ENCODE measurements around the gene DSCAML1. TPM values are rescaled to one million over a fixed set of nuclear protein-coding genes. Genes with fewer than 3 reads are reported as not detected.

The DSCAML1 gene
- polyA plus RNA-seq, 2 donors = 0.04 TPM

DNA sequence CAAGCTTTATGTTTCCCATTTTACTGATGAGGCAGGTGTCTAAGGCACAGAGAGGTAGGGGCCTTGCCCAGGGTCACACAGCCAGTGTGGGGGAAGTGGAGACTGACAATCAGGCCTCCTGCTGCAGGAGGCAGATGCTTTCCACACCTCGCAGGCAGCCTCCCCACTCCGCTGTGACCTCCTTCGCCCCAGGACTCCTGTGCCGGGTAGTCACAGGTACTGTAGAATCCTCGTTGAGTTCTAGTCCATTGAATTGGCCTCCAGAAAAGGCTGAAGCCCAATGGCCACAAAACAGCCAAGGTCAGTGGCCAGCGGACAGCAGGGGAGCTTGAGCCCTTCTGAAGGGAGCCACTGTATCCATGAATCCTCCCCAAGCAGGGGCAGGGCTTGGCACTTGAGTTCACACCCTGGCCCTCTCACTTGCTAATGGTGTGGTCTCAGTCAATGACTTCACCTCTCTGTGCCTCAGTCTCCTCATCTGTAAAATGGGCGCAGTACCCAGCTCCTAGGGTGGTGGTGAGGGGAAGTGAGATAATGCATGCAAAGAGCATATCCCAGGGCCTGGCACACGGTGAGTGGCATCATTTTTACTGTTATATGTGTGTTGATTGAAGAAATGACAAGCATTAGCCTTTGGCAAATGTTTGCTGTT lies 28.6 kb upstream of the DSCAML1 start:
- H3K36me3 ChIP-seq (ENCODE audit: control insufficient read depth in 2 of 2, insufficient read depth in 2 of 2, low read length in 1 of 2) = no peaks in the 10 kb centered on the region
- WGBS, 2 donors = 88 to 94% methylated on average over 8 of the region's 8 CpGs
- H3K27me3 ChIP-seq (ENCODE audit: control insufficient read depth in 1 of 2, insufficient read depth in 2 of 2, low read length in 2 of 2) = no peaks in the 10 kb centered on the region
- H3K27ac ChIP-seq (ENCODE audit: low read depth in 2 of 2, low read length in 1 of 2) = no peak overlapping the region
- H3K9me3 ChIP-seq (ENCODE audit: control insufficient read depth in 2 of 2, insufficient read depth in 1 of 2, low read depth in 1 of 2, low read length in 1 of 2) = no peaks in the 10 kb centered on the region
- peaks cover 3 to 8% of the 10 kb centered on the region in 2 donors for H3K4me1 ChIP-seq (ENCODE audit: control insufficient read depth in 2 of 2, insufficient read depth in 2 of 2, low read length in 1 of 2)
- no peak overlapping the region for H3K4me3 ChIP-seq (ENCODE audit: low read depth in 1 of 2, low read length in 2 of 2)

DNA sequence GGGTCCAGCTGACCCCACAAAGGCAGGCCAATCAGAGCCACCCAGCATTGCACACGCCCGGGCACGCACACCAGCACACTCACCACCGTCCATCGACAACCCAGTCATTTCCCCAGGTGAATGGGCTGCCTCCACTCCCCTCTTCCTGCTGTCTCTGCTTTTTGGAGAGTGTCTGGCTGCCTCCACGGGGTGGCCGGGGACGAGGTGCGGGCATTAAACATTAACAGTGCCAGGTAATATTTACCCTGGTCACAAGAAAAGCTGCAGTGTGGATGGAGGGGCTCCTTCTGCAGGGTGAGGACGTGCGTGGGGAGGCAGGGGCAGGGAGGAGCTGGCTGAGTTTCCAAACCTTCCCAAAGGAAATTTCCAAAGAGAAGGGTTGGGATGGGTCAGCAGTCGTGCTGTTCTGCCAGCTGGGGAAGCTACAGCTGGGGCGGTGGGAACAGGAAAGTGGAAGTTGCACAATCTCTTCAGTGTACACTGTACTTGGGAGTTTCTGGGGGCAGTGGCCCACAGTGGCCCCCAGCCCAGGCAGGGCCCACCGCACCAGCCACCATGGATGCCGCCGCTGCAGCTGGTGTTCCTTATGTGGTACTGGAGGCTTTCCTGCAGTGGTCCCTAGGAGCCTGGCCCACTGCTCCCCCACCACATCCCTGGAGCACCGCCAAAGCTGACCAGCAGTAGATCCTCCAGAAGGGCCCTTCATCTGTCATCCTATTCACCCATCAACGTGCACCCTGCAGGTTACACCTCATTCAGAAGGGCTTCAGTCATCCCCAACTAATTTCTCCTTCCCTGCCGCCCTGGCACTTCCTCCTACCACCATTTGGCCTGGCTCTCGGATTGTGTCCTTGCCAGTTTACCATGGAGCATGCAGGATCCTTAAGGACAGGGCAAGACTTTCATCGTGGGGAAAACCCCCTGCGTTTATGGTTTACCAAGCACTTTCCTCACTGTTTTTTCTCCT lies 27.8 kb upstream of the DSCAML1 start, which contains the start of gene FXYD2:
FXYD2 (minus strand) TSS at position 174 of the 967 bp plus-strand sequence; CDS start at position 108, 66 bp downstream.
- no peak within 1 kb of the TSS for H3K4me3 ChIP-seq (ENCODE audit: low read depth in 1 of 2, low read length in 2 of 2)
- 54% methylated on average over 20 to 22 of the region's 22 CpGs for WGBS, 2 donors
- peak within 1 kb of the TSS; percentile 56 to 63 for H3K27ac ChIP-seq (ENCODE audit: low read depth in 2 of 2, low read length in 1 of 2)
- H3K36me3 ChIP-seq (ENCODE audit: control insufficient read depth in 2 of 2, insufficient read depth in 2 of 2, low read length in 1 of 2) = no peaks in the 10 kb centered on the region
- no peaks in the 10 kb centered on the region for H3K27me3 ChIP-seq (ENCODE audit: control insufficient read depth in 1 of 2, insufficient read depth in 2 of 2, low read length in 2 of 2)
- peaks cover 3 to 6% of the 10 kb centered on the region in 2 donors for H3K4me1 ChIP-seq (ENCODE audit: control insufficient read depth in 2 of 2, insufficient read depth in 2 of 2, low read length in 1 of 2)
- no peaks in the 10 kb centered on the region for H3K9me3 ChIP-seq (ENCODE audit: control insufficient read depth in 2 of 2, insufficient read depth in 1 of 2, low read depth in 1 of 2, low read length in 1 of 2)

DNA sequence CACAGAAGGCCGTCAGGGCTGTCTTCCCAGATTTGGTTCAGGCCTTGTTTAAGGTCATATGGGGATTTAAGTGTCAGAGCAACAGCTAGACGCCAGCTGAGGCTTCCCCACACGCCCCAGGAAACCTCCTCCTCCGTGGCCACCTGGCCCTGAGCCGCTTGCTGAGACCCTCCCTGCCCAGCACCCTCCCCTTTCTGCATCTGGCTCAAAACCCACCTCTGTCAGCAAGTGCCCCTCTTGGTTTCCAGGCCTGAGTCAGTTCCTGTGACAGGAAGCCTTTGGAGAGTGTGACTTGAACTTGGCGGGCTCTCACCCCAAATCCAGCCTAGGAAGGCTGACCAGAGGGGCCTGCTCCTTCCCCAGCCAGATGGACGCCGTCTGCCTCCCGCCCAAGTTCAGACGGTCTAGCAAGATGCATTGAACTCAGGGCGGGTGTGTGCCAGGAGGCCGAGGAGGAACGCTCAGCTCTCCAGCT lies 27.0 kb upstream of the DSCAML1 start:
- peaks cover 3 to 4% of the 10 kb centered on the region in 2 donors for H3K4me1 ChIP-seq (ENCODE audit: control insufficient read depth in 2 of 2, insufficient read depth in 2 of 2, low read length in 1 of 2)
- H3K36me3 ChIP-seq (ENCODE audit: control insufficient read depth in 2 of 2, insufficient read depth in 2 of 2, low read length in 1 of 2) = no peaks in the 10 kb centered on the region
- no peaks in the 10 kb centered on the region for H3K27me3 ChIP-seq (ENCODE audit: control insufficient read depth in 1 of 2, insufficient read depth in 2 of 2, low read length in 2 of 2)
- 52 to 57% methylated on average over 13 of the region's 13 CpGs for WGBS, 2 donors
- peak overlapping the region; percentile 56 to 63 for H3K27ac ChIP-seq (ENCODE audit: low read depth in 2 of 2, low read length in 1 of 2)
- H3K9me3 ChIP-seq (ENCODE audit: control insufficient read depth in 2 of 2, insufficient read depth in 1 of 2, low read depth in 1 of 2, low read length in 1 of 2) = no peaks in the 10 kb centered on the region
- H3K4me3 ChIP-seq (ENCODE audit: low read depth in 1 of 2, low read length in 2 of 2) = no peak overlapping the region

DNA sequence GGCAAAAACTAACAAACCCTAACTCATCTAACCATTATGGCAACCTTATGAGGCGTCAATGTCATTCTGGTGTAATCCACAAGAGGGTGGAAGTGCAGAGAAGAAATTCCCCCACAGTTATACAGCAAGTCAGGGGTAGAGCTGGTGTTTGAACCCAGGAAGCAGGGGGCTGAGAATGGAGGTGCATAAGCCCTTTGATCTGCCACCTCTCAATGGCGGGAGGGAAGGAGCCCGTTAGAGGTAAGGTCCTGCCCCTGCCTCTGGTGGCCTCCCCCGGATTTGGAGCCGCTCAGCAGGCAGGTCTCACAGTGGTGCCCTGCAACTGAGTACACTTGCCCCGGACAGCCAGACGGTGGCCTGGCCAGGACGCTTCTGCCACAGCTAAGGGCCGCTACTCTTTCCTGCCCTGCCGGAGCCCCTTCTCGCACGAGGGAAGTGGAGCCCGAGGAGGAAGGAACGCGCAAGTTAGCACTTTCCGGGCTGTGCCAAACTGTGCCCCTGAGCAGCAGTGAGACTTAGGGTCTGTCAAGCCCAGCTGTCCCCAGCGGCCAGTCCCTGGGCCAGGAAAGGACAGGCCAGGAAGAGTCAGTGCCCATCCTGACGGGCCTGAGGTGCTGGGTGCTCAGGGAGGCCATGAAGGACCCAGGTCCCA lies 26.4 kb upstream of the DSCAML1 start:
- 63 to 66% methylated on average over 18 of the region's 18 CpGs for WGBS, 2 donors
- H3K27me3 ChIP-seq (ENCODE audit: control insufficient read depth in 1 of 2, insufficient read depth in 2 of 2, low read length in 2 of 2) = no peaks in the 10 kb centered on the region
- H3K9me3 ChIP-seq (ENCODE audit: control insufficient read depth in 2 of 2, insufficient read depth in 1 of 2, low read depth in 1 of 2, low read length in 1 of 2) = no peaks in the 10 kb centered on the region
- no peaks in the 10 kb centered on the region for H3K36me3 ChIP-seq (ENCODE audit: control insufficient read depth in 2 of 2, insufficient read depth in 2 of 2, low read length in 1 of 2)
- H3K4me3 ChIP-seq (ENCODE audit: low read depth in 1 of 2, low read length in 2 of 2) = no peak overlapping the region
- H3K27ac ChIP-seq (ENCODE audit: low read depth in 2 of 2, low read length in 1 of 2) = peak overlapping the region; percentile 56 to 63
- peaks cover 0 to 3% of the 10 kb centered on the region in 2 donors for H3K4me1 ChIP-seq (ENCODE audit: control insufficient read depth in 2 of 2, insufficient read depth in 2 of 2, low read length in 1 of 2)

DNA sequence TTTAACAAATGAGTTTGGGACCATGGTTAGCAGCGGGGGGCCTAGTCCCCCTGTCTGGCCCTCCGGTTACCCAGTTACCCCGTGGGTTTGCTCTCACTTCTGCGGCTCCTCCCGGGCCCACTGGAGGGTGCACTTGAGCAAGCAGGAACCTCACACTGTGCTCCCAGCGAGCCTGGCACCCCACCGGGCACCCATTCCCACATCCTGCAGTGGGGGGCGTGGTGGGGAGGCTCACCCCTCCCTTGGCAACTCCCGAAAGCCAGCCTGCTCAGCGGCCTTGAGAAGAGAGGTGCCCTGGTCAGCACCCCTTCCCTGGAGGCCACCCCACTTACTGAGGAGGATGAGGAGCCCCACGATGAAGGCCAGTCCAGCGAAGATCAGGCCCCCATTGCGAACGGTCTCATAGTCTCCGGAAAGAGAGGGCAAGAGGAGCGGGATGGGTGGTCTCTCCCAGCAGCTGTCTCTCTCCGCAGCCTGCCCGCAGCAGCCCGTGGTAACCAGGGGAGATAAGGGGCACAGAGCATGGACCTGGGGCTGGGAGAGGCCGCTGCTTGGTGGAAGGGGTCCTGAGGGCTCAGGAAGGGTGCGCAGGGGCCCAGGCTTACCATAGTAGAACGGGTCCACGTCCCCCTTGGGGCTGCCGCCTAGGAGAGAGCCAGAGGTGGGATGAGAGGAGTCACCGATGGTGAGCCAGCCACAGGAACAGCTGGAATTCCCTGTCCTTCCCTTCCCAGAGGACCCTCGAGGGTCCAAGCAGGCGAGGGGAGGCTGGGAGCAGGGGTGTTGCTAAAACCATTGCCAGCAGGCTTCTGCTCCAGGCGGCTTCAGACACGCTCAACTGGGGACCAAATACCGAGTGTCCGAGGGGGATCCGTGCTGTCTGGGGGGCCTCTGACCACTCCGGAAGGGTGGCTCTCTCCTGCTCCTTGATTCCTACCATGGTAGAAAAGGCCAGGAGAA lies 25.3 kb upstream of the DSCAML1 start:
- WGBS, 2 donors = 67 to 70% methylated on average over 33 of the region's 33 CpGs
- H3K36me3 ChIP-seq (ENCODE audit: control insufficient read depth in 2 of 2, insufficient read depth in 2 of 2, low read length in 1 of 2) = no peaks in the 10 kb centered on the region
- H3K27ac ChIP-seq (ENCODE audit: low read depth in 2 of 2, low read length in 1 of 2) = no peak overlapping the region
- no peak overlapping the region for H3K4me3 ChIP-seq (ENCODE audit: low read depth in 1 of 2, low read length in 2 of 2)
- no peaks in the 10 kb centered on the region for H3K9me3 ChIP-seq (ENCODE audit: control insufficient read depth in 2 of 2, insufficient read depth in 1 of 2, low read depth in 1 of 2, low read length in 1 of 2)
- peaks cover 3 to 5% of the 10 kb centered on the region in 2 donors for H3K4me1 ChIP-seq (ENCODE audit: control insufficient read depth in 2 of 2, insufficient read depth in 2 of 2, low read length in 1 of 2)
- no peaks in the 10 kb centered on the region for H3K27me3 ChIP-seq (ENCODE audit: control insufficient read depth in 1 of 2, insufficient read depth in 2 of 2, low read length in 2 of 2)

DNA sequence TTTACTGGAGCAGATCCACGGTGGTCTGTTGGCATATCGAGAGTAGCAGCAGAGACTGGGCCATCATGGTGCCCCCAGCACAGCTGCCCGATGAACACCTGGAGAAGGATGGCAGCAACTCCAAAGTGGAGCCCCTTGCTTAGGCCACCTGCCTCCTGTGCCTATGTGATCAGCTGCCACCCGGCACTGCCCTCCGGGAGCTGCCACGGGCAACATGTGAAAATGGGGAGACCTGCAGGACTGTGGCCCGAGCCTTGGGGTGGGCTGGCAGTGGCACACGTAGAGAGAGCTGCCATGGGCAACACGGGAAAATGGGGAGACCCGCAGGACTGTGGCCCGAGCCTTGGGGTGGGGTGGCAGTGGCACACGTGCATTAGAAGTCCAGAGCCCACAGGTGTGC lies 24.4 kb upstream of the DSCAML1 start:
- Histone ChIP-seq H3K4me1 (ENCODE audit: control insufficient read depth in 2 of 2, insufficient read depth in 2 of 2, low read length in 1 of 2) (peaks cover 3 to 11% of the 10 kb centered on the region in 2 donors), H3K36me3 (ENCODE audit: control insufficient read depth in 2 of 2, insufficient read depth in 2 of 2, low read length in 1 of 2) (no peaks in the 10 kb centered on the region), H3K4me3 (ENCODE audit: low read depth in 1 of 2, low read length in 2 of 2) (no peak overlapping the region), H3K27ac (ENCODE audit: low read depth in 2 of 2, low read length in 1 of 2) (no peak overlapping the region), H3K9me3 (ENCODE audit: control insufficient read depth in 2 of 2, insufficient read depth in 1 of 2, low read depth in 1 of 2, low read length in 1 of 2) (no peaks in the 10 kb centered on the region), H3K27me3 (ENCODE audit: control insufficient read depth in 1 of 2, insufficient read depth in 2 of 2, low read length in 2 of 2) (no peaks in the 10 kb centered on the region)
- WGBS, 2 donors = 72 to 85% methylated on average over 12 of the region's 12 CpGs

DNA sequence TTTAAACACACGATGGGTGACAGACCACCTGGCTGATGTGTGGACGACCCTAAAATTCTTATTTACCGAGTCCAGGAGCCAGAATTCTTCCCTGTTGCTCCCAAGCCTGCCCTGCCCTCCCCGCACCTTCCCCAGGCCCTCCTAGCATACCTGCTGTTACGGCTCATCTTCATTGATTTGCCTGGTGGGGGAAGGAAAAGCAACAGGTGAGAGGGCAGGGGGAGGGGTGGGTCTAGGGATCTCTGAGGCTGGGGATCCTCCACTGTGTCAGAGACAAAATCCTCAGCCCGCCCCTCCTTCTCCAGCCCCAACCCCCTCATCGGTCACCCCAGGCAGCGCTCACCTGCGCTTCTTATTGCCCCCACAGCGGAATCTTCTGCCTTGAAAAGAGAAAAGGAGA lies 23.5 kb upstream of the DSCAML1 start:
- 88 to 94% methylated on average over 10 of the region's 10 CpGs for WGBS, 2 donors
- Histone ChIP-seq H3K9me3 (ENCODE audit: control insufficient read depth in 2 of 2, insufficient read depth in 1 of 2, low read depth in 1 of 2, low read length in 1 of 2) (no peaks in the 10 kb centered on the region), H3K27ac (ENCODE audit: low read depth in 2 of 2, low read length in 1 of 2) (no peak overlapping the region), H3K36me3 (ENCODE audit: control insufficient read depth in 2 of 2, insufficient read depth in 2 of 2, low read length in 1 of 2) (no peaks in the 10 kb centered on the region), H3K27me3 (ENCODE audit: control insufficient read depth in 1 of 2, insufficient read depth in 2 of 2, low read length in 2 of 2) (no peaks in the 10 kb centered on the region), H3K4me1 (ENCODE audit: control insufficient read depth in 2 of 2, insufficient read depth in 2 of 2, low read length in 1 of 2) (peaks cover 5 to 11% of the 10 kb centered on the region in 2 donors), H3K4me3 (ENCODE audit: low read depth in 1 of 2, low read length in 2 of 2) (no peak overlapping the region)

DNA sequence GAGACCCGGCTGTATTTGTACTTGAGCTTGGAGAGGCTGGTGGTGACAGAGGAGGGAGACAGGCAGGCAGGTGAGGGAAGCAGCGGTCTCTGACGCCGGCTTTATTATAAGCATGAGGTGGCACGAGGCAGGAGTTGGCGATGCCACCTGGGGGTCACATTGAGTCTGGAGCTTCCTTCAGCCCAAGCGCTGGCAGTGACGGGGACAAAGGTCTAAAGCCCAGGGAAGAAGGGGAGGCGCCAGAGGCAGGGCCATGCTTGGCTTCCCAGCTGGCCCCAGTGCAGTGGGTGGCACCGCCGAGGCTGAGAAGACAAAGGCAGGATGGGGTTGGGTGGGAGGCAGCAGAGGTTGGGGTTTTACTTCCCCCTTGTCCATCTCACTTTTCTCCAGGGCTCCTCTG lies 23.1 kb upstream of the DSCAML1 start:
- WGBS, 2 donors = 82 to 85% methylated on average over 11 of the region's 11 CpGs
- H3K9me3 ChIP-seq (ENCODE audit: control insufficient read depth in 2 of 2, insufficient read depth in 1 of 2, low read depth in 1 of 2, low read length in 1 of 2) = no peaks in the 10 kb centered on the region

More for the DNA sequence above, 23.1 kb upstream of the DSCAML1 start:
- no peaks in the 10 kb centered on the region for H3K27me3 ChIP-seq (ENCODE audit: control insufficient read depth in 1 of 2, insufficient read depth in 2 of 2, low read length in 2 of 2)
- H3K27ac ChIP-seq (ENCODE audit: low read depth in 2 of 2, low read length in 1 of 2) = no peak overlapping the region
- no peaks in the 10 kb centered on the region for H3K36me3 ChIP-seq (ENCODE audit: control insufficient read depth in 2 of 2, insufficient read depth in 2 of 2, low read length in 1 of 2)
- H3K4me3 ChIP-seq (ENCODE audit: low read depth in 1 of 2, low read length in 2 of 2) = no peak overlapping the region
- H3K4me1 ChIP-seq (ENCODE audit: control insufficient read depth in 2 of 2, insufficient read depth in 2 of 2, low read length in 1 of 2) = peaks cover 5 to 11% of the 10 kb centered on the region in 2 donors

Measured in esophagus (tissue), 2 donors.